Lower leg skin (tissue), 3 donors: ENCODE results near the gene CCDC116.

Experiments used
- CTCF ChIP-seq, 3 donors: fragments of 450-650 bp; IDR thresholded peaks; one replicate each; pipeline ENCODE4 v1.5.1; 2016; ENCODE audit warnings: antibody characterized with exemption in 3 of 3, mild to moderate bottlenecking in 3 of 3, moderate library complexity in 2 of 3
- POLR2A ChIP-seq, 2 donors: fragments of 450-650 bp; IDR thresholded peaks; one replicate each; pipeline ENCODE4 v1.6.1; 2016 to 2017; ENCODE audit warnings: antibody characterized with exemption in 2 of 2, mild to moderate bottlenecking in 1 of 2, moderate library complexity in 1 of 2

- TF ChIP-seq CTCF (IDR thresholded peaks at IDR 0.05) (no peak), POLR2A (IDR thresholded peaks at IDR 0.05) (no peak)
Observed at GRCh38 chr22:21622919-21623647, 9.5 kb upstream of the CCDC116 start.
